Endothelial cell of umbilical vein (primary cell): ENCODE measurements around the gene ZFYVE21. TPM values are rescaled to one million over a fixed set of nuclear protein-coding genes. Genes with fewer than 3 reads are reported as not detected.

Source experiments
- BruUV-seq: library from RNA; stranded (reverse); fragments of 400-500 nt; replicated peaks from 2 replicates; lab custom pipeline; 2021; lab: Mats Ljungman, UMichigan
- CTCF ChIA-PET: fragments of 300-600, 350-600 bp; sonication (Branson Sonifier 250); formaldehyde crosslinking; loops from one replicate; lab custom pipeline; 2021; ENCODE audit warnings: antibody characterized with exemption, inconsistent platforms; lab: Charles Lee
- POLR2A ChIA-PET: fragments of 300-600, 350-600 bp; sonication (Branson Sonifier 250); formaldehyde crosslinking; loops from one replicate; lab custom pipeline; 2021; ENCODE audit warnings: antibody characterized with exemption, inconsistent platforms; lab: Charles Lee
- DNase-seq: peaks from one replicate; pipeline ENCODE4 v3.0.0-alpha.2; 2011; ENCODE audit warnings: low read depth, low spot score
- FAIRE-seq: peaks from 2 replicates; lab custom pipeline; 2011; peaks lifted over from hg19 to GRCh38; lab: Jason Lieb, UNC
- H2AFZ ChIP-seq: 2 replicates; pipeline ENCODE4 v1.6.0; 2012; ENCODE audit warnings: low read depth, low read length, control low read depth, inconsistent platforms
- H3K27ac ChIP-seq: 2 replicates; pipeline ENCODE4 v1.5.1; 2011; ENCODE audit warnings: low read depth, mild to moderate bottlenecking, control low read depth, low read length, moderate library complexity; ENCODE audit not compliant: insufficient read depth
- H3K27me3 ChIP-seq, 2 experiments: 2 replicates each; pipeline versions ENCODE4 v1.6.0 to v1.6.1; 2011; ENCODE audit warnings: low read length in 2 of 2, mixed read lengths in 1 of 2; ENCODE audit not compliant: control insufficient read depth in 2 of 2, insufficient read depth in 2 of 2
- H3K36me3 ChIP-seq, 2 experiments: 2 replicates in 1 of 2; 3 replicates in 1 of 2; pipeline ENCODE4 v1.5.1; 2011; ENCODE audit warnings: low read length in 2 of 2, mild to moderate bottlenecking in 1 of 2, moderate library complexity in 1 of 2; ENCODE audit not compliant: control insufficient read depth in 2 of 2, insufficient read depth in 2 of 2; ENCODE audit errors: extremely low read depth in 1 of 2
- H3K4me1 ChIP-seq: 3 replicates; pipeline ENCODE4 v1.5.1; 2011; ENCODE audit warnings: mild to moderate bottlenecking, low read length; ENCODE audit not compliant: control insufficient read depth, insufficient read depth; ENCODE audit errors: extremely low read depth
- H3K4me2 ChIP-seq: 2 replicates; pipeline ENCODE4 v1.6.1; 2011; ENCODE audit warnings: low read length, control low read depth, mixed read lengths; ENCODE audit not compliant: insufficient read depth
- H3K4me3 ChIP-seq, 3 experiments: fragments of 200-600 bp in 1 of 3; sonication (generic), shearing (Covaris generic) in 1 of 3; replicated peaks in 1 of 3; 2 replicates each; pipeline ENCODE4 v1.5.1; 2011 to 2016; ENCODE audit warnings: control low read depth in 3 of 3, low read length in 3 of 3, mild to moderate bottlenecking in 2 of 3, inconsistent platforms in 1 of 3, low read depth in 1 of 3, moderate library complexity in 1 of 3; ENCODE audit not compliant: insufficient read depth in 1 of 3
- H3K79me2 ChIP-seq: 2 replicates; pipeline ENCODE4 v1.6.0; 2012; ENCODE audit warnings: low read length, inconsistent platforms; ENCODE audit not compliant: control insufficient read depth, insufficient read depth
- H3K9ac ChIP-seq: replicated peaks from 2 replicates; pipeline ENCODE3; 2011; ENCODE audit warnings: low read length, control low read depth; ENCODE audit not compliant: insufficient read depth; ENCODE audit errors: extremely low read depth
- H3K9me1 ChIP-seq: replicated peaks from 3 replicates; pipeline ENCODE4 v1.6.0; 2011; ENCODE audit warnings: mild to moderate bottlenecking, low read length; ENCODE audit not compliant: control insufficient read depth, insufficient read depth; ENCODE audit errors: extremely low read depth
- H3K9me3 ChIP-seq: replicated peaks from 2 replicates; pipeline ENCODE4 v1.5.1; 2012; ENCODE audit warnings: low read length, inconsistent platforms; ENCODE audit not compliant: control insufficient read depth, insufficient read depth
- H4K20me1 ChIP-seq: replicated peaks from 2 replicates; pipeline ENCODE3; 2011; ENCODE audit warnings: mild to moderate bottlenecking, low read length; ENCODE audit not compliant: control insufficient read depth, insufficient read depth; ENCODE audit errors: extremely low read depth
- EZH2 ChIP-seq: IDR thresholded peaks from 2 replicates; pipeline ENCODE4 v1.6.1; 2012; ENCODE audit warnings: borderline replicate concordance, low read depth, mild to moderate bottlenecking, moderate library complexity, low read length, inconsistent platforms; ENCODE audit not compliant: severe bottlenecking
- FOS ChIP-seq: IDR thresholded peaks from 2 replicates; pipeline ENCODE4 v1.6.1; 2011; ENCODE audit warnings: mild to moderate bottlenecking, low read length, moderate library complexity, borderline replicate concordance; ENCODE audit not compliant: insufficient read depth
- GATA2 ChIP-seq: IDR thresholded peaks from 2 replicates; pipeline ENCODE4 v1.7.0; 2011; ENCODE audit warnings: low read depth, mild to moderate bottlenecking, moderate library complexity, mixed read lengths, low read length; ENCODE audit not compliant: insufficient read length, insufficient read depth
- JUN ChIP-seq: IDR thresholded peaks from 2 replicates; pipeline ENCODE4 v1.6.1; 2011; ENCODE audit warnings: borderline replicate concordance, low read depth; ENCODE audit not compliant: insufficient read length, insufficient read depth
- MYC ChIP-seq: IDR thresholded peaks from one replicate; pipeline ENCODE4 v1.6.1; 2011; ENCODE audit warnings: mild to moderate bottlenecking, low read depth, low read length
- POLR2A ChIP-seq: IDR thresholded peaks from 2 replicates; pipeline ENCODE4 v1.6.1; 2012; ENCODE audit warnings: low read depth, mild to moderate bottlenecking, control low read depth, low read length
- POLR2AphosphoS5 ChIP-seq: IDR thresholded peaks from 2 replicates; pipeline ENCODE4 v1.6.1; 2012; ENCODE audit warnings: low read depth, mild to moderate bottlenecking, control low read depth, low read length, moderate library complexity; ENCODE audit not compliant: insufficient read depth
- dilution Hi-C: fragments of 300-500 bp; cut with MboI; formaldehyde crosslinking; loops from one replicate; pipeline ENCODE4 v1.15.0; 2019; ENCODE audit warnings: low sequenced_read_pairs; ENCODE audit not compliant: extremely low pct_ligation_motif_present
- intact Hi-C: fragments of 100-400 bp; cut with micrococcal nuclease; formaldehyde crosslinking; loops from one replicate; pipeline ENCODE4 v1.10.0; 2022
- polyA plus RNA-seq, 4 experiments: library from polyadenylated mRNA; depleted of rRNA in 3 of 4; stranded (reverse) in 3 of 4; unstranded in 1 of 4; fragments of >200 nt; gene quantifications; 2 replicates each; pipeline versions ENCODE4 v1.2.1 to v1.2.3, GENCODE V29; 2011 to 2012; ENCODE audit warnings: missing spikeins in 1 of 4
- total RNA-seq: library from RNA; stranded (reverse); gene quantifications from 2 replicates; pipeline ENCODE4 v1.2.3, GENCODE V29; 2021
- TF ChIP-seq, protein P1 (sequence below), 2 donors: IDR thresholded peaks; 1 replicate in 1 of 2; 2 replicates in 1 of 2; pipeline ENCODE4 v1.5.1; 2011; ENCODE audit warnings: low read length in 2 of 2, mild to moderate bottlenecking in 2 of 2, moderate library complexity in 2 of 2, control low read depth in 1 of 2, inconsistent platforms in 1 of 2, low read depth in 1 of 2; ENCODE audit not compliant: insufficient read depth in 1 of 2; ENCODE audit errors: extremely low read depth in 1 of 2
- TF ChIP-seq, protein P2 (sequence below): IDR thresholded peaks from 2 replicates; pipeline ENCODE4 v1.6.1; 2011; ENCODE audit not compliant: insufficient read depth, insufficient read length

ZFYVE21 gene
- total and polyA plus RNA-seq, 2 donors (not counting 3 experiments of a cell fraction or from before 2014, with no cell fraction given), result 54.5 to 98.3 TPM

GRCh38 chr14:103770902-103771301, 55.3 kb downstream of the ZFYVE21 start:
- H3K4me2 ChIP-seq, result no peak overlapping the region
- no peaks in the 10 kb centered on the region for H3K9me1 ChIP-seq
- no peaks in the 10 kb centered on the region for H3K4me1 ChIP-seq
- no peaks in the 10 kb centered on the region for H3K79me2 ChIP-seq
- H3K27ac ChIP-seq, result no peak overlapping the region
- intact Hi-C loops (no loop called here), dilution Hi-C loops (no loop called here)
- peaks cover 0 to 2% of the 10 kb centered on the region in 2 experiments for H3K36me3 ChIP-seq
- DNase-seq (no peak), FAIRE-seq (no peak)
- H3K9ac ChIP-seq, result no peak overlapping the region
- TF ChIP-seq EZH2, result no peak
- TF ChIP-seq, protein P1, sequence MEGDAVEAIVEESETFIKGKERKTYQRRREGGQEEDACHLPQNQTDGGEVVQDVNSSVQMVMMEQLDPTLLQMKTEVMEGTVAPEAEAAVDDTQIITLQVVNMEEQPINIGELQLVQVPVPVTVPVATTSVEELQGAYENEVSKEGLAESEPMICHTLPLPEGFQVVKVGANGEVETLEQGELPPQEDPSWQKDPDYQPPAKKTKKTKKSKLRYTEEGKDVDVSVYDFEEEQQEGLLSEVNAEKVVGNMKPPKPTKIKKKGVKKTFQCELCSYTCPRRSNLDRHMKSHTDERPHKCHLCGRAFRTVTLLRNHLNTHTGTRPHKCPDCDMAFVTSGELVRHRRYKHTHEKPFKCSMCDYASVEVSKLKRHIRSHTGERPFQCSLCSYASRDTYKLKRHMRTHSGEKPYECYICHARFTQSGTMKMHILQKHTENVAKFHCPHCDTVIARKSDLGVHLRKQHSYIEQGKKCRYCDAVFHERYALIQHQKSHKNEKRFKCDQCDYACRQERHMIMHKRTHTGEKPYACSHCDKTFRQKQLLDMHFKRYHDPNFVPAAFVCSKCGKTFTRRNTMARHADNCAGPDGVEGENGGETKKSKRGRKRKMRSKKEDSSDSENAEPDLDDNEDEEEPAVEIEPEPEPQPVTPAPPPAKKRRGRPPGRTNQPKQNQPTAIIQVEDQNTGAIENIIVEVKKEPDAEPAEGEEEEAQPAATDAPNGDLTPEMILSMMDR (IDR thresholded peaks at IDR 0.05; ENCODE audit: extremely low read depth in 1 of 2, insufficient read depth in 1 of 2, low read depth in 1 of 2, low read length in 2 of 2), result no peak
- ChIA-PET POLR2A (interaction anchor here (1.1 kb wide), 1 partner anchor 9 kb away, joined by 3 read pairs; no protein-coding TSS in a partner anchor), CTCF (interaction anchor here (0.8 to 1.4 kb wide), 2 partner anchors 12 to 38 kb away, joined by 3 to 4 read pairs; no protein-coding TSS in a partner anchor)
- BruUV-seq, result no TSS peak
- no peaks in the 10 kb centered on the region for H3K9me3 ChIP-seq
- H4K20me1 ChIP-seq, result no peaks in the 10 kb centered on the region
- no peak overlapping the region for H2AFZ ChIP-seq
- H3K4me3 ChIP-seq, result no peak overlapping the region
- no peaks in the 10 kb centered on the region for H3K27me3 ChIP-seq

DNA sequence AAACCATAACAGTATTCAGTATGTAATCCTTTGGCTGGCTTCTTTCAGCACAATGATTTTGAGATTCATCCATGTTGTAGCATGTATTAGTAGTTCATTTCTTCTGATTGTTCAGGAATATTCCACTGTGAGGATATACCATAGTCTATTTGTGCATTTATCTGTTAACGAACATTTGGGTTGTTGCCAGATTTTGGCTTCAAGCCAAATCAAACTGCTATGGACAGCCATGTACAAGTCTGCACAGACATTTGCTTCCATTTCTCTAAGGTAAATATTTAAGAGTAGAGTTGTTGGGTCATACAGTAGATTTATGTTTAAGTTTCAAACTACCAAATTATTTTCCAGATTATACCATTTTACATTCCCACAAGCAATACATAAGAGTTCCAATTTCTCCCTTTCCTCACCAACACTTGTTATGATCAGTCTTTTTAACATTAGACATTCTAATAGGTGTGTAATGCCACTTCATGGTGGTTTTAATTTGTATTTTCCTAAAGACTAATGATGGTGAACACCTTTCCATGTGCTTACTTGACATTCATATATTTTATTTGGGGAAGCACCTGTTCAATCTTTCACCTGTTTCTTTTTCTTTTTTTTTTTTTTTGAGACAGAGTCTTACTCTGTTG, 56.6 kb downstream of the ZFYVE21 start:
- no TSS peak for BruUV-seq
- DNase-seq (no peak), FAIRE-seq (no peak)
- dilution Hi-C loops, result no loop called here
- Histone ChIP-seq H2AFZ (no peak overlapping the region), H3K9ac (no peak overlapping the region), H4K20me1 (no peaks in the 10 kb centered on the region), H3K4me1 (no peaks in the 10 kb centered on the region), H3K36me3 (peaks cover 0 to 2% of the 10 kb centered on the region in 2 experiments), H3K79me2 (no peaks in the 10 kb centered on the region), H3K27me3 (no peaks in the 10 kb centered on the region), H3K27ac (no peak overlapping the region), H3K9me3 (no peaks in the 10 kb centered on the region), H3K9me1 (no peaks in the 10 kb centered on the region), H3K4me3 (no peak overlapping the region), H3K4me2 (no peak overlapping the region)
- intact Hi-C loops, result no loop called here
- ChIA-PET CTCF (no interaction called here), POLR2A (no interaction called here)
- TF ChIP-seq JUN (no peak), POLR2A (no peak), EZH2 (no peak), FOS (no peak), GATA2 (no peak), POLR2AphosphoS5 (no peak), MYC (no peak)
- TF ChIP-seq, protein P2, sequence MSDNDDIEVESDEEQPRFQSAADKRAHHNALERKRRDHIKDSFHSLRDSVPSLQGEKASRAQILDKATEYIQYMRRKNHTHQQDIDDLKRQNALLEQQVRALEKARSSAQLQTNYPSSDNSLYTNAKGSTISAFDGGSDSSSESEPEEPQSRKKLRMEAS, result no peak
- TF ChIP-seq, protein P1 (IDR thresholded peaks at IDR 0.05; ENCODE audit: extremely low read depth in 1 of 2, insufficient read depth in 1 of 2, low read depth in 1 of 2, low read length in 2 of 2), result no peak
